ENCODE data around the gene IGSF21.

Gene IGSF21

DNA sequence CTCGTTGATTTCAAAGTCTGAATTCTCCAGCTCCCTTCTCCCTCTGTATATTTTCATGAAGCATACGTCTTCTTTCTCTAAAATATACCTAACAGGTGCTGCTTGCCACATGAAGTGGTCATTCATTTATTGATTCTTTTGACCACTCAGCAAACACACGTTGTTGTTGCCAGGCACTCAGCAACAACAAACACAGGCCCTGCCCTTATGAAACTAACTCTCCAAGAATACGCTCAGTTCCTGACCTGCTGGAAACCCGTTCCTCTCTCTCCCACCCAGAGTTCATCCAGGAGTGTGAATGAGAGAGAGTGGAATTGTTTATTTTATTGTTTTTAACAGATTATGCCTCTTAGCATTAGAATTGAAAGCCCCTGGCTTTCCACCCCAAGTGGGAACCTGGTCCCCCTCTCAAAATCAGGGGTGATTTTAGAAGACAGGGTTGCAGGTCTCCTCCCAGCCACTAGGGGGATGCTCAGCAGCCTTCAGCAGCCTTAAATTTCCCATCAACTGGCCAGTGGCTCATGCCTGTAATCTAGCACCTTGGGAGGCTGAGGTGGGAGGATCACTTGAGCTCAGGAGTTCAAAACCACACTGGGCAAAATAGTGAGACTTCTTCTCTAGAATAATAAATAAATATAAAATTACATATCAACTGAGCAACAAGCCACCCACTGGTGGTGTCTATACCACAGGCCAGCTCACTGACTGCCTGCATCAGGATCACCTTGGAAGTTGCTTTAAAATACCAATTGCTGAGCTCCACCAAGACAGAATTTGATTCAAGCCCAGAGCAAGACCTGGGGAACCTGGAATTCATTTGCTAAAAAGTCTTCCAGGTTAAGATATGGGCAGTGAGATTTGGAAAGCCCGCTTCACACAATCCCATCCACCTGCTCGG, 192.1 kb downstream of the IGSF21 start:
- no peak for DNase-seq (ENCODE audit: low read depth)

DNA sequence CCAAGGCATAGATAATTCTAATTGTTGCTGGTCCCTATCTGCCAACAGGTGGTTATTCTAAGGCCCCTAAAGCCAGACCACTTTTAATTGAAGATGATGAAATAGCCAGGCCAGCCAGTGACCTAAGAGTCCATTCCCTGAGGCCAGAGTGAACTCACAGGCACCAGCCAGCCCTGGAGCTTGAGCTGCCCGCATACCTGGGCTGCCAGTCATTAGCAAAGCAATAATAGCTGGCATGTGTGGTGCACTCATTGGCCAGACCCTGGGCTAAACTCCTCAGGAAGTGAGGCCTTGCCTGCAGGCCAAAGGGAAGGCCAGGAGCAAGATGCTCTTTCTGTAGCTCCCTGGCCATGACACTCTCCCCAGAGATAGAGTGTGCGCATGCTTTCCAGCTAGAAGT, 192.8 kb downstream of the IGSF21 start:
- no peak for DNase-seq (ENCODE audit: low read depth)

DNA sequence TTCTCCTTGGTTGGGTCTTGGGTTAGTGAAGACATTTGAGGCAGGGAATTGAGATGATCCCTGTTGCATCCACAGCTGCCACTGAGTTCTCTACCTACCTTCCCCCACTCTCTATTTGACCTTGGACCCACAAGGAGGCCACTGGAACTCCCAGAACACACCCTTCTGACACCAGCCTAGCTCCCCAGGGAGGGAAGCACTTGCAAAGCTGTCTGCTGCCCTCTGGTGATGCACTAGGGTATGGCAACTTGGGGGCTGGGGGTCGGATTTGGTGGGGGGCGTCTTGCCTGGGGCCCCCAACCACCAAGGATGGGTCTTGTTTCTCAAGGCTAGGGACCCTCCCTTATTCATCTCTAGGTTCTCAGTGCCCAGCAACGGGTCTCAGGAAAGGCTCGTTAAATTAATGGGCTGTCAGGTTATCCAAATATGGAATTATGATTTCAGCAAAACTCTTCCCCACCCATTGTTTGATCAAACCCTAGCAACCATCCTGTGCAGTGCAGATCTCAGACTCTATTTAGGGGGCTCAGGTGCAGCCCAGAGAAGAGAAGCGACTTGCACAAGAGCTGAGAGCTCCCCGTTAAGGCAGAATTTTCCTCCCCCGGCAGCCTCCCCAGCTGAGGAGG, 195.3 kb downstream of the IGSF21 start:
- DNase-seq (ENCODE audit: low read depth): no peak

DNA sequence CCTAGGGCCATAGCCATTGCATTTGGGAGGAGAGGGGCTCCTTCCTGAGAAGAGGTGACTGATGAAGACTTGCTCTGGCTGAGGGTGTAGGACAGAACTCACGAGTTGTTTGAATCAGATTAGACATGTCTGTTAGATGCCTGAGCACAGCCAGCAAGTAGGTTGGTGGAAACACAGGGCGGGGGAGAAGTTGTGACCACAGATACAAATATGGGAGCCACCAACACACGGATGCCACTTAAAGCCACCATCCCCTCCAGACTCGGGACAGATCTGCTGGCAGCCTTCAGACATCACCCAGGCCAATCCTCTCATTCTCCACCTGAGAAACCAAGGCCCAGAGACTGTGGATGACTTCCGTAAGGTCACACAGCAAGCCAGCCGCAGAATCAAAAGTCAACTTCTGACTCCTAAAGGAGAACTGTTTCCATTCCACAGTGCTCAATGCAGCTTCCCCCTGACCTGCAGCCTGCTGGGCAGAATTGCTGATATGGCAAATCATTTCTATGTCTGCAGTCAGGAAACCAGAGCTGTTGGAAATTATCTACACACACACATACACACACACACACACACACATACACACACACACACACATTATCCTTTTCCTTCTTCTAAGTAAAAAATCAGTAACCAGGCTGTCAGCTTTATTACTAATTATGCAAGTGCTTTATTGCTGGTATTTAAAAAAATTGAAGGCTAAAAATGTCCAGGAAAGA, 196.7 kb downstream of the IGSF21 start:
- DNase-seq (ENCODE audit: low read depth): no peak

DNA sequence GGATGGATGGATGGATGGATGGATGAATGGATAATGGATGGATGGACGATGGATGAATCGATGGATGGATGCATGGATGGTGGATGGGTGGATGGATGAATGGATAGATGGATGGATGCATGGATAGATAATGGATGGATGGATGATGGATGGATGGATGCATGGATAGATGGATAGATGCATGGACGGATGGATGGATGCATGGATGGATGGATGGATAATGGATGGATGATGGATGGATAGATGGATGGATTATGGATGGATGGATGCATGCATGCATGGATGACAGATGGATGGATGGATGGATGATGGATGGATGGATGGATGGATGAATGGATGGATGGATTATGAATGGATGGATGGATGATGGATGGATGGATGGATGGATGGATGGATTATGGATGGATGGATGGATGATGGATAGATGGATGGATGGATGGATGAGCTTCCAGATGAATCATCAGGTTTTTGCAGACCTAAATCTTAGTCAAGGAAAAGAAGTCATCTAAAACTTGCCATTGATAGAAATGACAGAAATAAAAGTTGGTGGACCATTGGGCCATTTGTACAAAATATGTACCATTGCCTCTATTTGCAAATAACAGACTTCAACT, 197.7 kb downstream of the IGSF21 start:
- no peak for DNase-seq (ENCODE audit: low read depth)

DNA sequence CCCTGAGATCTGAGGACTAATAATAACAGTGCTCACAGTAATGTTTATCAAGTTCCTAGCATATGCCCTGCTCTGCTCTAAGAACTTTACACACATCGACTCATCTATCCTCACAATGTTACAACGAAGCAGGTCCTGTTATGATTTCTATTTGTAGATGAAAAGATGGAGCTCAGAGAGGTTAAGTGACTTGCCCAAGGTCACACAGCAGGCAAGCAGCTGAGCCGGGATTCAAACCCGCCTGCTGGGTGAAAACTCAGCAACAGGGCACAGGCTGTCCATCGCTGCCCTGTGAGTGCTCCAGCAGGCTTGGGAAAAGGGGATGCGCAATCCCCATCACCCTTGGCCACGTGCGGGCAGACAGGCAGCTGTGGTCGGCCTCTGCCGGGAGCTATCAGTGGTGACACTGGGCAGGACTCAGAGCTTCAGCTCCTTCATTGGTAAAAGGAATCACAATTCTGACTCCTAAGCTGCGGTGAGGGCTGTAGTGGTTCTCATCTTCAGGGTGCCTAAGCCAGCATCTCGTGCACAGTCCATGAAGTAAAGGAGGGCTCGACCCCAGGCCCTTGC, 199.8 kb downstream of the IGSF21 start:
- no peak for DNase-seq (ENCODE audit: low read depth)

DNA sequence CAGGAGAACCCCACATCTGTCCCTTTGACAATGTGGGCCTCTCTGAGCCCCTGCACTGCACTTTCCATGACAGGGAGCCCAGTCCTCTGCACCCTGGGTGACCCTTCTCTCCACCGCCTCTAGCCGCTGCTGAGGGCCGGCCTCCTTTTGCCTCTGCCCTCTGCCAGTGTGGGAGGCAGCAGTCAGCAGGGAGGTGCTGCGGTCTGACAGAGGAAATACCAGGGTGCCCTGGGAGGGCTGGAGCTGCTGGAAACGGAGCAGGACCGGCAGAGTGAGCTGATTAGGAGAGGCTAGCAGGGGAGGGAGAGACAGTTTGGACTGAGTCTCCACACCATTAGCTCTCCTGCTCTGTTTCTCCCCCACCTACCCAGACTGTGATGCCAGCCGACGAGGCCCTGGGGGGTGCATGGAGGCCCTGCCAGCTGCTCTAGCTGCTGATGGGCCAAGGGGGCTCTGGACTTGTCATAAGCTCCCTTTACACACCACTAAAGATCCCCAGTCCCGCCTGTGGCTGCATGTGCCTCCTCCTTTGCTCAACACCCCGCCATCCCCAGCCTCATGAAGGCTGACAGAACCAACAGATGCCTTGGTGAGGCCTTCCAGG, 202.1 kb downstream of the IGSF21 start:
- no peak for DNase-seq (ENCODE audit: low read depth)

DNA sequence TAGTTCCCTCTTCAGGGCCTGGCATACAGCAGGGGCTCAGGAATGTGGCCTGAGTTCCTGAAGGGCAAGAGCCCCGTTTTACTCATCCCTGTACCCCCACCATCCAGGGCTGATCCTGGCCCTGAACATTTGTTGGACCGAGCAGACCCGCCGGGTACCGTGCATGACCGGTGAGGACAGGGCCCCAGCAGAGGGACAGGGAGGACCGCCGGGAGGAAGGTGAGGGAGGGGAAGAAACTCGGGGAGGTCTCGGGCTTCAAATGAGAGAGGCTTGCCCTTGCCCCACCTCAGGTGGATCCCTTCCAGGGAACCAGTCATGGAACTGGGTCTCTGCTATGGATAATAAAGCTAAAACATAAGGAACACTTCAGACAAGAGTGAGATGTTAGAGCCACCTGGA, 205.4 kb downstream of the IGSF21 start:
- DNase-seq (ENCODE audit: low read depth): no peak

DNA sequence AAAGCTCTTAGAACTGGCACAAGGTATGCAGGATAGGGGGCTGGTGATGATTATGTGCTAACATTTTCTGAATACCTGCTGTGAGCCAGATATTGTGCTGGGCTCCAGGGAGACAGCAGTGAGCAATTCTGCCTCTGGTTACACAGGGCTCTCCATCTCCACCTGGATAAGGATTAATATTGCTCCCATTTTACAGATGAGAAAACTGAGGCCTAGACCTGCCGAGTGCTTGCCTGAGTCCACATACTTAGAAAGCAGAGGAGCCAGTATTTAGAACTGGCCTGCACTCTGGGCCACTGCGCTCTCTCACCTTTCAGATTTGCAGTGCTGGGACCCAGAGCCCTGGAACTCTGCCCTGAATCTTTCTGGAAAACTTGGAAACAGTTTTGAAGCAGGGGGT, 205.9 kb downstream of the IGSF21 start:
- DNase-seq (ENCODE audit: low read depth): no peak

DNA sequence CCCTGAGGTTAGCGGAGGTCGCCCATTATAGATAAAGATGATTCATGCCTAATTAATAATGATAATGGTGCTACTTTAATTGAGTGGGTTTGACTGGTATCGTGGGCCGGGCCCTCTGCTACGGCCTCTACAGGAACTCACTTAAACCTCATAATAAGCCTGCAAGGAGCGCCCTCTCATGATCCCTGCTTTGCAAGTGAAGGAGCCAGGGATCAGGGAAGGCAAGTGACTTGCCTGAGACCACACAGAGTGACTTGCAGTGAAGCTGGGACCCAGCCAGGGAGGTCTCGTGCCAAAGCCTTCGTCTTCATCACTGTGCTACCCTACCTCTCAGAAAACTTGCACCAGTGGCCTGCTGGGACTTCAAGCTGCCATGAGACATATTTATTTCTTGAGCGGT, 206.8 kb downstream of the IGSF21 start:
- DNase-seq (ENCODE audit: low read depth): no peak

DNA sequence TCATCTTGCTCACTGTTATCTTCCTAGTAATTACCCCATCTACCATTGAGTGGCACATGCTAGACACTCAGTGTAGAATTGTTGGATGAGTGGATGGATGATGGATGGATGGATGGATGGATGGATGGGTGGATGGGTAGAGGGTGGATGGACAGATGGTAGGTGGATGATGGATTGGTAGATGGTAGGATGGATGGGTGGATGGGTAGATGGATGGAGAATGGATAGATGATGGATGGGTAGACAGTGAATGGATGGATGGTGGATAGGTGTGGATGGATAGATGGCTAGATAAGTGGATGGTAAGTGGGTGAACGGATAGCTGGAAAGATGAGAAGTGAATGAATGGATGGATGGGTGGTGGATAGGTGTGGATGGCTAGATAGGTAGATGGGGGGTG, 207.9 kb downstream of the IGSF21 start:
- DNase-seq (ENCODE audit: low read depth): no peak

DNA sequence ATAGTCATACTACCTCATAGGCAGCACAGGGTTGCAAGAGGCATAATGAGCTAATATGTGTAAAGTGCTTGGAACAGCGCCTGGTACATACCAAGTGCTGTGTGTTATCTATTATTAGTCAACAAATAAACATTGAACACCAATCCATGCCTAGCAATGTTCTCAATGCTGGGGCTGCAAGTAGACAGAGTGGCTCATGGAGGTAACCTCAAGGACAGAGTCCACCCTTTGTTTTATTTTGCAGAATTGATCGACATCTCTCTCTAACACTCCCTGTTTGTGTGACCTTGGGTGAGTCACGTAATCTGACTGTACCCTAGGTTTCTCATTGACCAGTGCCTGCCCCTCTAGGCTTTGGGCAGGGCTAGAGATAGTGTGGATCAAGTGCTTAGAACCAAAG, 209.2 kb downstream of the IGSF21 start:
- no peak for DNase-seq (ENCODE audit: low read depth)

DNA sequence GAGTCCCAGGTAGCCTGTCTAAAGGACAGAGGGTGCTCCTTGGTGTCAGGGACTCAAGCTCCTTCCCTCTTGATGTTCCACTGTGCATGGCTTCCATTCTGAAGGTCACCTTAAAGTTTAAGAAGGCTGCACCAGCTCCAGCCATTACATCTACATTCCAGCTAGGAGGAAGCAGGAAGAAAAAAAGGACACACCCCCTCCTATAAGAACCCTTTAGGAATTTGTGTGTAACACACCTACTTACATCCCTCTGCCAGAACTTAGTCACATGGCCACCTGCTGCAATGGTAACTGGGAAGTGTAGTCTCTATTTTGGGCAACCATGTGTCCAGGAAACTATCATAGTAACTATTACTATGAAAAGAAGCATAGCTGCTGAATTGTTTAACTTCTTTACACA, 211.5 kb downstream of the IGSF21 start:
- DNase-seq (ENCODE audit: low read depth): no peak

DNA sequence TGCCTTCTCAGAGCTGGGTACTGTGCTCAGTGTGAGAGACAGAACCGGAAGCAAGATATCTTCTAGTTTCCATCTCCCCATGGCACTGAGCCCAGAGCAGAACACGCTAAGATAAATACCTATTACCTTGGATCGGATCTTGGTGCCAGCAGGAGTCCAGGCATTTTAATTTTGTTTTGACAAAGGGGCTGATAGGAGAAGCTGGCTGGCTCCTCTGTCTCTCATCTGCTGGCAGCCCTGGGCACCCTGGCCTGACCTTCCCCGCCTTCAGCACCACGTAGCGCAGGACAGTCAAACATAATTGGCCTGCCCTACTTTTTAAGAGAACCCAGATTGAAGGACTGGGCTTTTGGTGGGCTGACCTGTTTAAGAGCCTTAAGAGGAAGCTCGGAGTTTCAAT, 212.5 kb downstream of the IGSF21 start:
- DNase-seq (ENCODE audit: low read depth): no peak

DNA sequence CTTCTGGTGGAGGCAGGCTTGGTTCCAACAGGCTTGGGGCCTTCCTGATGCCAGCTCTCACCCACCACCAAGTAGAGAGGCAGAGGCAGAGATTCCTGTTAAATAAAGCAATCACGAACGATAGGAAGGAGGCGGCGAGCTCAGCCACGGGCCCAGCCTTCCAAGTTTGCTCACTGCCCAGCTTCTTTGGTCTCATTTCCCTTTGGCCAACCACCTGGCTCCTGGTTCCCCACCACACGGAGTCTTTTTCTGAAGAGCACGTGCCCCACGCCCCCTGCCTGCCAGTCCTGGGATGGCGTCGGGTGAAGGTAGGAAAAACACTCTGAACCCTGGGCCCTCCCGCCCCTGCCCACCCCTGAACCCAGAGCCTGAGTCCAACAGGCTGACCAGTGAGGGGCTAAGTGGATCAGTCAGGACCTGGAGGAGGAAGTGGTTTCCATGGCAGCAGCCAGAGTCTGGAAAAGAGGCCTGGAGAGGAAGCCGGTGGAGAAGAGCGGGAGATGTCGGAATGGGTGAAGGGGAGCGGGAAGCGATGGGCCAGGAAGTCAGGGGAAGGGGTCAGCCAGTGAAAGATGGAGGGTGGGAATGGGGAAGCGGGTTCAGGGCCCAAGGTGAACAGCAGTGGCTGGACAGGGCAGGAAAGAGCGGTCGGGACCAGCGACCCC, 214.9 kb downstream of the IGSF21 start:
- no peak for DNase-seq (ENCODE audit: low read depth)

DNA sequence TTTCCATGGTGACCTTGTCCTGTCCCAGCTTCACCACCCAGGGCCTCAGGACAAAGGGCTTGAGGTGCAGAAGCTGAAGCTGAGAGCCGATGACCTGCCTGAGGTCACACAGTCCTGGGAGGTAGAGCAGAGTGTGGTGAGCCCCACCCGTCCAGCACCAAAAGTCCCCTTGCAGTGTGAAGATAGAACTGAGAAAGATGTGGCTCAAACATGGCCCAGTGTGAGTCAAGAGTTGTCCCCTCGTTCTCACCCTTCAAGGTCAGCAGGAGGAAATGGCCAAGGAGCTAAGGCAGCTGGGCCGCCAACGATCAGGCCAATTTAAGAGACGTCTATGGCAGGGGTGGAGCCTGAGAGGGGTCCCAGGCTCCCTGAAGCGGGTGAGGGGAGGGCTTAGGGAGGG, 215.7 kb downstream of the IGSF21 start:
- no peak for DNase-seq (ENCODE audit: low read depth)

DNA sequence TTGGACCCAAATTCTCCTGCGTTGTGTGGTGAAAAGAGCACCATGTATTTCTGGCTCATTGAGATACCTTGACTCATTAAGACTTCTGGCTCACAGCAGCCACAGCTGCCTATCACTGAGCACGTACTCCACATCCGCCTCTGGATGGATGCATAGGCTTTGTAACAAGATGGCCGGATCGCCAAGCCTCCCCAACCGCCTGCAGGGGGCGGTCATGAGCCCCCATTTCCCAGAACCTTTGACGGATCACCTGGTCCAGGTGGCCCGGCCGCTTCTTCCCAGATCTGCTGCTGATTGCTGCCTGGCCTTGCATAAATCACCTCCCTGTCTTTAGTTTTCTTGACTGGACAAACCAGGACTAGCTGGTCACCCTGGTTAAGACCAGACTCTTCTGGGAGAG, 216.6 kb downstream of the IGSF21 start:
- no peak for DNase-seq (ENCODE audit: low read depth)

DNA sequence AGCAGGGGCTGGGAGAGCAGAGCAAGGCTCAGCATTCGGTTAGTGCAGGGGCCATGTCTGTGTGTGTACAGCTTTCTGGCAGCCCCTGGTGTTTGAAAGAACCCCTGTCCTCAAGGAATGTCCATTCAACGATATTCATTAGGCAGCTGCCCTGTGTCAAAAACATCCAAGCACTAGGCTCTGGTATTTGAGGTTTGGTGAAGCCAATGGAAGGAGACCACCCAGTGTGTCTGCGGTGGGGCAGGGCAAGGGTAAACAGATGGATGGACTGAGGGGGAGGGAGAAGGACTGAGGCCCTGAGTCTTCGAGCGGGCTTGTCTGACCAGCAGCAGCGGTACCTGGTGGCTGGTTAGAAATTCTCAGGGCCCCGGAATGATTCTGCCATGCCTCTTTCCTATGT, 217.5 kb downstream of the IGSF21 start:
- no peak for DNase-seq (ENCODE audit: low read depth)

DNA sequence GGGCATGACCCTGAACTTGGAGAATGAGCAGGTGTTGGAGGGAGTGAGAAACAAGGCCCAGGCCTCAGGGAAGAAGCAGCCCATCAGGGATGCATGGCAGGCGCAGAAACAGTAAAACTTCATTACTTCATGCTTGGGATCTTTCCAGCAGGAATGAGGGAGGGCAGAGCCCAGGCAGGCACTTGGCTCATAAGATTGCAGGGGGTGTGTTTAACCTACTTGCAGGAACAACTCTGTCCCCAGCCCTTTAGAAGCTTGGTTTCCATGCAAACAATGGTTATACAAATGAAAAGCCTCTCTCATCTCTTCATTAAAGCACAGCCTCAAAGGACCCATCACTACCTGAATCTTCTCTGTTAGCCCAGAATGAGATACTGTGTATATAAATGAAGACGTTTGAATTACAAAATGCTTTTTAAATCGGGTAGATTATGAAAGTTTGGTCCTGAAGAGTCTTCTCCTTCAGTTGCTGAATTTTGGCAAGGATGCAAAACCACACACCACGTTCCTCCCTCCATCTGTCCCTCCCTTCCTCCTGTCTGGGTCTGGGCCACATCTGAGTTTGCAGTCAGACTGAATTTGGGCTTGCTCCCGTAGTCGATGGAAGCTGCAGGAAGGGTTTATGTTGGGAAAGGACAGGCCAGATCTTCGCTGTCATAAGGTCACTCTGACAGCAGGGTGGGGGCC, 218.8 kb downstream of the IGSF21 start:
- DNase-seq (ENCODE audit: low read depth): no peak

DNA sequence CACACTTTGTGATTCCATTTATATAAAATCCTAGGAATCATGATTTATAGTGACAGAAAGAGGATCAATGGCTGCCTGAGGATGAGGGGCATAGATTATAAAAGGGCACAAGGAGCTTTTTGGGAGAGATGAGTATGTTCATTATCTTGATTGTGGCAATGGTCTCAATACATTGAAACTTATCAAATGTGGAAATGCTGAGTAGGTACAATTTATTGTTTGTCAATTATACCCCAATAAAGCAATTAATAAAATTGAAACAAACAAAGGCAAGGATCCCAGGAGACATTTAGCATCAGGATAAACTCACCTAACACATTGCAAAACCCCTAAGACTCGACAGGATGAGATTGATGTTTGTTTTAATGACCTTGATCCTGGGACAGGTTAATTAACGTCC, 220.1 kb downstream of the IGSF21 start:
- DNase-seq (ENCODE audit: low read depth): no peak

DNA sequence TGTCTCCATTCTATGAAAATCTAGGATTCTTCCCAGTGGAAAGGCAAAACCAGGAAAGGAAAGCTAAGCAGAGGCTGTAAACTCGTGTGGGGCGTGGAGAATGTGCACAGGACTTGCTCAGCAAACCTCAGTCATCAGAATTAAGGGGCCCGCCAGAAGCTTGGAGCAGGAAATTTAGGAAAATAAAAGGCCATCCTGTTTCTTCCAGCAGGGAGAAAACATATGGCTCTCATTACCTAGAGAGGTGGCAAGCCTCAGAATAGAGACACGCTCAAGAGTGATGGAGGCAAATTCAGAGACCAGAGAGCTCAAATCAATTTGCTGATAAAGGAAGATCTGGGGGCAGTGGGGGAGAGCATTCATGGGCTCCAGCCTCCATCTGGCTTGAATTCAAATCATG, 221.2 kb downstream of the IGSF21 start:
- no peak for DNase-seq (ENCODE audit: low read depth)
